ENCODE measurements around the gene BMPR1B.

The BMPR1B gene

DNA sequence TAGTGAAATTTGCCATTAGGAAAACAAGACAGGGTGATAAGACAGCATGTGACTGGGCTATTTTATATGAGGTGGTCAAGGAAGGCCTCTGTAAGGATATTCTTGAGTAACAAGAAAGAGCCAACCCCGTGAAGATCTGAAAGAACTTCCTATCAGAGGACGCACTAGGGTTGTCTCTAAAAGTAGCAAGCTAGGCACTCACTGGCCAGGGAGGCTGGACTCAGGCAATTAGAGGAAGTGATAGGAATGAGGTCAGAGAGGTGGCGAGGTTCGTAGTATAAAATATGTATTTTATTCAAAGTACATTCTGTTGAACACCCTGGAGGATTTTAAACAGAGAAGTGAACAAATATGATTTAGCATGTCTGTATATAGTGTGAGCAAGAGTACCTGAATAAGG lies 4.6 kb downstream of the BMPR1B start:
- TF ChIP-seq CTCF (IDR thresholded peaks at IDR 0.05; ENCODE audit: low read length, missing control alignments) = no peak
- no peak for DNase-seq (ENCODE audit: low read depth)
- H3K4me3 ChIP-seq (replicated peaks; ENCODE audit: low read depth, low read length) = no peak overlapping the region

- no peak for TF ChIP-seq CTCF (IDR thresholded peaks at IDR 0.05; ENCODE audit: low read length, missing control alignments)
- H3K4me3 ChIP-seq (replicated peaks; ENCODE audit: low read depth, low read length) = no peak overlapping the region
Observed at GRCh38 chr4:94763005-94763404, 5.2 kb downstream of the BMPR1B start.

DNA sequence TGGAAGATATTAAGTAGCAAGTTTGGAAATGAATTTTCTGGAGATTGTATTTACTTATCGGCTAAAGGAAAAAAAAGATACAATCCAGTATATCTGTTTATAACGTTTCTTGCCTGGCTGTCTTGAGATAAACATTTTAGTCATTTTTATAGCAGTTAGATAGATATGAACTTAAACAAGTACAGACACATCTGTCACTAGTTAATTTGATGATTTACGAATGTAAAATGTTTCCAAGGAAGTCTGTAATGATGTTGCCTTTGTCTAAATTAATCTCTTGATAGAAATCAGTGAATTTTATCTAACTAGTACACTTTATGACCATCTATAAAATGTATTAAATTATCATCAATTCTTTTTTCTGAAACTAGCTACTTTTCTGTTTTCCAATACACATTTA lies 5.7 kb downstream of the BMPR1B start:
- H3K4me3 ChIP-seq (replicated peaks; ENCODE audit: low read depth, low read length) = no peak overlapping the region
- no peak for TF ChIP-seq CTCF (IDR thresholded peaks at IDR 0.05; ENCODE audit: low read length, missing control alignments)
- DNase-seq (ENCODE audit: low read depth) = no peak

More at GRCh38 chr4:94763005-94763404, 5.2 kb downstream of the BMPR1B start:
- DNase-seq (ENCODE audit: low read depth) = no peak

GRCh38 chr4:94764069-94764468 lies 6.3 kb downstream of the BMPR1B start:
- no peak for TF ChIP-seq CTCF (IDR thresholded peaks at IDR 0.05; ENCODE audit: low read length, missing control alignments)
- DNase-seq (ENCODE audit: low read depth) = no peak
- H3K4me3 ChIP-seq (replicated peaks; ENCODE audit: low read depth, low read length) = no peak overlapping the region

DNA sequence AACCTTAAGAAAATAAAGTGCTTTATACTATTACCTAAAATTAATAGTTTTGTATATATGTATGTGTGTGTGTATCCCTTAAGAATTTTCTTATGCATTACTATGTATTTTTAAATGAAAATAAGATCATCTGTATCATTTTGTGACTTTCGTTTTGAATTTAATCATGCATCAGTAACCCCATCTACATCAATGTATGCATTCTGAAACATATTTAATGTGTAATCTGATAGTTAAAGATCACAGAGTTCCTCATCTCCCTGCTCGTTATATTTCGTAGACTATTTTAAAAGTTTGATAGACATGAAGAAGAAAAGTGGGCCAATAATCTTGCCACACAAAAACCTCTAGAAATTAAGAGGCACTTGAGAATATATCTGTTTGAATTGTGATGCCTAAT lies 7.4 kb downstream of the BMPR1B start:
- no peak for DNase-seq (ENCODE audit: low read depth)
- TF ChIP-seq CTCF (IDR thresholded peaks at IDR 0.05; ENCODE audit: low read length, missing control alignments) = no peak
- no peak overlapping the region for H3K4me3 ChIP-seq (replicated peaks; ENCODE audit: low read depth, low read length)

GRCh38 chr4:94765648-94766047 lies 7.9 kb downstream of the BMPR1B start:
- DNase-seq (ENCODE audit: low read depth) = no peak

More at GRCh38 chr4:94765648-94766047, 7.9 kb downstream of the BMPR1B start:
- no peak for TF ChIP-seq CTCF (IDR thresholded peaks at IDR 0.05; ENCODE audit: low read length, missing control alignments)
- H3K4me3 ChIP-seq (replicated peaks; ENCODE audit: low read depth, low read length) = no peak overlapping the region
